NCI-H2196 treated with DMSO at 0.1 percent for 48 hours (cell line): ENCODE measurements around the gene SBSN.

Source experiments
- DNase-seq: peaks from one replicate; lab custom pipeline; 2025; ENCODE audit not compliant: unreplicated experiment; lab: John Stamatoyannopoulos, UW

SBSN gene

GRCh38 chr19:35554076-35554475, 26.0 kb upstream of the SBSN start:
- no peak for DNase-seq

- DNase-seq, result no peak
These were observed 25.4 kb upstream of the SBSN start for GRCh38 chr19:35553385-35554000.

- DNase-seq, result no peak
These were observed 24.6 kb upstream of the SBSN start for GRCh38 chr19:35552534-35553384.

GRCh38 chr19:35551091-35551810, 23.1 kb upstream of the SBSN start:
- no peak for DNase-seq

GRCh38 chr19:35549879-35550523, 21.9 kb upstream of the SBSN start:
- DNase-seq, result no peak

GRCh38 chr19:35549174-35549788, 21.2 kb upstream of the SBSN start:
- peak; percentile 58 for DNase-seq

- DNase-seq, result no peak
These were observed 18.4 kb upstream of the SBSN start for GRCh38 chr19:35546532-35546931.

GRCh38 chr19:35545855-35546381, 17.8 kb upstream of the SBSN start:
- DNase-seq, result peak; percentile 13

GRCh38 chr19:35545001-35545854, 17.1 kb upstream of the SBSN start, which contains the start of gene TMEM147:
Gene TMEM147, plus strand, starts transcription at chr19:35545626. Its CDS starts 114 bp downstream, at chr19:35545740.
- DNase-seq, result peak; percentile 75

- DNase-seq, result no peak
These were observed 16.1 kb upstream of the SBSN start for GRCh38 chr19:35544110-35544802.

GRCh38 chr19:35543280-35544109, 15.4 kb upstream of the SBSN start:
- DNase-seq, result no peak

GRCh38 chr19:35542209-35542608, 14.1 kb upstream of the SBSN start:
- no peak for DNase-seq

GRCh38 chr19:35540356-35540927, 12.3 kb upstream of the SBSN start:
- DNase-seq, result no peak

GRCh38 chr19:35539850-35540249, 11.7 kb upstream of the SBSN start:
- DNase-seq, result no peak

- no peak for DNase-seq
These were observed 11.2 kb upstream of the SBSN start for GRCh38 chr19:35539314-35539713.

GRCh38 chr19:35534803-35535480, 6.8 kb upstream of the SBSN start:
- DNase-seq, result no peak

GRCh38 chr19:35533822-35534392, 5.8 kb upstream of the SBSN start:
- DNase-seq, result no peak
